GM18498 (cell line): ENCODE measurements around the gene THAP5.
"Not testable (repeated sequence)": the region's sequence is repeated elsewhere in the genome, so short reads cannot be mapped to it uniquely, and the experiment has no call there.

Experiments
- ATAC-seq: cut with Tn5 transposase; IDR thresholded peaks from one replicate; pipeline ENCODE4 v1.9.1; 2021; ENCODE audit warnings: mild to moderate bottlenecking, moderate library complexity; ENCODE audit not compliant: unreplicated experiment

Gene THAP5

GRCh38 chr7:108585843-108586242 is 16.3 kb upstream of the THAP5 start:
- no peak for ATAC-seq

- ATAC-seq, result no peak
Observed at GRCh38 chr7:108584211-108584610, 14.7 kb upstream of the THAP5 start.

- no peak for ATAC-seq
Observed at GRCh38 chr7:108581655-108582491, 12.4 kb upstream of the THAP5 start.

GRCh38 chr7:108580298-108580697 is 10.8 kb upstream of the THAP5 start:
- no peak for ATAC-seq

- no peak for ATAC-seq
Observed at GRCh38 chr7:108578937-108579336, 9.4 kb upstream of the THAP5 start.

- ATAC-seq, result no peak
Observed at GRCh38 chr7:108576116-108576515, 6.6 kb upstream of the THAP5 start.

- ATAC-seq, result no peak
Observed at GRCh38 chr7:108575156-108575555, 5.7 kb upstream of the THAP5 start.

- no peak for ATAC-seq
Observed at GRCh38 chr7:108572480-108572879, 3.0 kb upstream of the THAP5 start.

- peak; percentile 26 for ATAC-seq
Observed at GRCh38 chr7:108570146-108570755, 745 bp upstream of the THAP5 start.

GRCh38 chr7:108568801-108569380 is 615 bp downstream of the THAP5 start:
- ATAC-seq, result no peak

GRCh38 chr7:108565987-108566386 is 3.5 kb downstream of the THAP5 start:
- ATAC-seq, result no peak

GRCh38 chr7:108561047-108561619 is 8.4 kb downstream of the THAP5 start:
- ATAC-seq, result no peak

GRCh38 chr7:108559253-108559652 is 10.3 kb downstream of the THAP5 start:
- no peak for ATAC-seq

GRCh38 chr7:108557617-108558016 is 11.9 kb downstream of the THAP5 start:
- no peak for ATAC-seq

- ATAC-seq, result no peak
Observed at GRCh38 chr7:108557191-108557590, 12.3 kb downstream of the THAP5 start.

- ATAC-seq, result not testable (repeated sequence)
Observed at GRCh38 chr7:108556665-108557064, 12.8 kb downstream of the THAP5 start.

- not testable (repeated sequence) for ATAC-seq
Observed at GRCh38 chr7:108548141-108548896, 21.2 kb downstream of the THAP5 start.

- no peak for ATAC-seq
Observed at GRCh38 chr7:108541478-108541877, 28.0 kb downstream of the THAP5 start.

- ATAC-seq, result not testable (repeated sequence)
Observed at GRCh38 chr7:108538685-108539084, 30.8 kb downstream of the THAP5 start.

- ATAC-seq, result not testable (repeated sequence)
Observed at GRCh38 chr7:108538236-108538635, 31.3 kb downstream of the THAP5 start.

- no peak for ATAC-seq
Observed at GRCh38 chr7:108537229-108537628, 32.3 kb downstream of the THAP5 start.
